Stimulated activated CD4-positive, alpha-beta T cell treated with anti-CD3 and anti-CD28 coated beads, Interleukin-12 subunit alpha, Interleukin-12 subunit beta, amount 100 ng/mL, for 4 hours (primary cell): ENCODE measurements around the gene SLC6A8.
"Not testable (repeated sequence)": the region's sequence is repeated elsewhere in the genome, so short reads cannot be mapped to it uniquely, and the experiment has no call there.

Source experiments
- DNase-seq: peaks from one replicate; pipeline ENCODE4 v3.0.0-alpha.2; 2020

The SLC6A8 gene

GRCh38 chrX:153694256-153694655, 6.5 kb downstream of the SLC6A8 start:
- not testable (repeated sequence) for DNase-seq

GRCh38 chrX:153694687-153695270, 7.1 kb downstream of the SLC6A8 start:
- DNase-seq = no peak

GRCh38 chrX:153696100-153696499, 8.4 kb downstream of the SLC6A8 start:
- no peak for DNase-seq

- DNase-seq = not testable (repeated sequence)
Measured at GRCh38 chrX:153696538-153696937, 8.8 kb downstream of the SLC6A8 start.

GRCh38 chrX:153696986-153697722, 9.4 kb downstream of the SLC6A8 start:
- not testable (repeated sequence) for DNase-seq

GRCh38 chrX:153697924-153698865, 10.5 kb downstream of the SLC6A8 start:
- DNase-seq = no peak

- DNase-seq = not testable (repeated sequence)
Measured at GRCh38 chrX:153699210-153699783, 11.6 kb downstream of the SLC6A8 start.

- DNase-seq = not testable (repeated sequence)
Measured at GRCh38 chrX:153699784-153700371, 12.2 kb downstream of the SLC6A8 start.

- DNase-seq = no peak
Measured at GRCh38 chrX:153700376-153700945, 12.7 kb downstream of the SLC6A8 start.

GRCh38 chrX:153700967-153701366, 13.2 kb downstream of the SLC6A8 start:
- DNase-seq = no peak

- no peak for DNase-seq
Measured at GRCh38 chrX:153701706-153702105, 14.0 kb downstream of the SLC6A8 start.

GRCh38 chrX:153702336-153703035, 14.8 kb downstream of the SLC6A8 start:
- no peak for DNase-seq

GRCh38 chrX:153703036-153703370, 15.3 kb downstream of the SLC6A8 start:
- DNase-seq = no peak

- DNase-seq = no peak
Measured at GRCh38 chrX:153704021-153704526, 16.3 kb downstream of the SLC6A8 start.

GRCh38 chrX:153704631-153705402, 17.1 kb downstream of the SLC6A8 start:
- DNase-seq = not testable (repeated sequence)

- not testable (repeated sequence) for DNase-seq
Measured at GRCh38 chrX:153705403-153706060, 17.8 kb downstream of the SLC6A8 start.

- no peak for DNase-seq
Measured at GRCh38 chrX:153706799-153707198, 19.1 kb downstream of the SLC6A8 start.

- no peak for DNase-seq
Measured at GRCh38 chrX:153707406-153707805, 19.7 kb downstream of the SLC6A8 start.

- DNase-seq = peak; percentile 26
Measured at GRCh38 chrX:153708415-153708814, 20.7 kb downstream of the SLC6A8 start.
